Mesothelial cell of epicardium (in vitro differentiated cells): ENCODE measurements around the gene MAP4K5. TPM values are rescaled to one million over a fixed set of nuclear protein-coding genes. Genes with fewer than 3 reads are reported as not detected.

Experiments
- DNase-seq, 2 experiments: peaks; one replicate each; pipeline ENCODE4 v3.0.0; 2021; ENCODE audit warnings: low spot score in 2 of 2; ENCODE audit not compliant: unreplicated experiment in 2 of 2
- H3K27ac Mint-ChIP-seq: 2 replicates; pipeline ENCODE4 v1.8.0; 2021; ENCODE audit warnings: mixed read lengths
- H3K27me3 Mint-ChIP-seq: 2 replicates; pipeline ENCODE4 v1.8.0; 2021; ENCODE audit warnings: low read depth, mixed read lengths
- H3K36me3 Mint-ChIP-seq: 2 replicates; pipeline ENCODE4 v1.8.0; 2021; ENCODE audit warnings: mixed read lengths
- H3K4me1 Mint-ChIP-seq: 2 replicates; pipeline ENCODE4 v1.8.0; 2021; ENCODE audit warnings: mixed read lengths
- H3K4me3 Mint-ChIP-seq: 2 replicates; pipeline ENCODE4 v1.8.0; 2021; ENCODE audit warnings: mild to moderate bottlenecking, moderate library complexity, mixed read lengths
- H3K9me3 Mint-ChIP-seq: 2 replicates; pipeline ENCODE4 v1.8.0; 2021; ENCODE audit warnings: mixed read lengths
- total RNA-seq: library from RNA; stranded (reverse); gene quantifications from 3 replicates; pipeline ENCODE4 v1.2.1, GENCODE V29; 2021
- TF ChIP-seq, protein P1 (sequence below): fragments of 200-600 bp; sonication (generic); IDR thresholded peaks from one replicate; pipeline ENCODE4 v1.5.0; 2021; ENCODE audit warnings: antibody characterized with exemption; ENCODE audit not compliant: unreplicated experiment

Gene MAP4K5
- total RNA-seq, 1 donor from 2014 or later = 95.4 TPM

- H3K4me3 Mint-ChIP-seq = no peak overlapping the region
Observed at GRCh38 chr14:50488521-50488920, 43.8 kb downstream of the MAP4K5 start.

GRCh38 chr14:50479041-50479440 lies 53.3 kb downstream of the MAP4K5 start:
- peaks cover 38% of the 10 kb centered on the region for H3K36me3 Mint-ChIP-seq
- TF ChIP-seq, protein P1, sequence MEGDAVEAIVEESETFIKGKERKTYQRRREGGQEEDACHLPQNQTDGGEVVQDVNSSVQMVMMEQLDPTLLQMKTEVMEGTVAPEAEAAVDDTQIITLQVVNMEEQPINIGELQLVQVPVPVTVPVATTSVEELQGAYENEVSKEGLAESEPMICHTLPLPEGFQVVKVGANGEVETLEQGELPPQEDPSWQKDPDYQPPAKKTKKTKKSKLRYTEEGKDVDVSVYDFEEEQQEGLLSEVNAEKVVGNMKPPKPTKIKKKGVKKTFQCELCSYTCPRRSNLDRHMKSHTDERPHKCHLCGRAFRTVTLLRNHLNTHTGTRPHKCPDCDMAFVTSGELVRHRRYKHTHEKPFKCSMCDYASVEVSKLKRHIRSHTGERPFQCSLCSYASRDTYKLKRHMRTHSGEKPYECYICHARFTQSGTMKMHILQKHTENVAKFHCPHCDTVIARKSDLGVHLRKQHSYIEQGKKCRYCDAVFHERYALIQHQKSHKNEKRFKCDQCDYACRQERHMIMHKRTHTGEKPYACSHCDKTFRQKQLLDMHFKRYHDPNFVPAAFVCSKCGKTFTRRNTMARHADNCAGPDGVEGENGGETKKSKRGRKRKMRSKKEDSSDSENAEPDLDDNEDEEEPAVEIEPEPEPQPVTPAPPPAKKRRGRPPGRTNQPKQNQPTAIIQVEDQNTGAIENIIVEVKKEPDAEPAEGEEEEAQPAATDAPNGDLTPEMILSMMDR = no peak
- peaks cover 24% of the 10 kb centered on the region for H3K9me3 Mint-ChIP-seq
- DNase-seq = no peak
- no peak overlapping the region for H3K27ac Mint-ChIP-seq
- H3K27me3 Mint-ChIP-seq = no peaks in the 10 kb centered on the region
- H3K4me3 Mint-ChIP-seq = no peak overlapping the region
- H3K4me1 Mint-ChIP-seq = no peaks in the 10 kb centered on the region

More at GRCh38 chr14:50488521-50488920, 43.8 kb downstream of the MAP4K5 start:
- Mint-ChIP-seq H3K36me3 (peaks cover 10% of the 10 kb centered on the region), H3K27ac (no peak overlapping the region), H3K4me1 (no peaks in the 10 kb centered on the region), H3K27me3 (no peaks in the 10 kb centered on the region), H3K9me3 (no peaks in the 10 kb centered on the region)
- DNase-seq = no peak
- TF ChIP-seq, protein P1 = no peak

DNA sequence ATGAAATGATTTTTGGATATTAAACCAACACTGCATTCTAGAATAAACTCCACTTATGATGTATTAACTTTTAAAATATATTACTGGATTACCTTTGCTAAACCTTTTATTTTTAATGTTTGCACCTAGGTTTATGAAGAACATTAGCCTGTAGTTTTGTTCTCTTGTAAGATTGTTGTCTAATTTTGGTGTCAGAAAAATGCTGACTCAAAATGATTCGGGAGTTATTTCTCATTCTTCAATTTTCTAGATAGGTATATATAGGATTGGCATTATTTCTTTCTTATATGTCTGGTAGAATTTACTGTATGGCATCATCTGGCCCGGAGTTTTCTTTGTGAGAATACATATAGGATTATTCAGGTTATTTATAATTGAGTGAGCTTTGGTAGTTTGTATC lies 54.6 kb downstream of the MAP4K5 start:
- no peaks in the 10 kb centered on the region for H3K27me3 Mint-ChIP-seq
- no peaks in the 10 kb centered on the region for H3K4me1 Mint-ChIP-seq
- peaks cover 24% of the 10 kb centered on the region for H3K9me3 Mint-ChIP-seq
- no peak for DNase-seq
- peaks cover 47% of the 10 kb centered on the region for H3K36me3 Mint-ChIP-seq
- TF ChIP-seq, protein P1 = no peak
- H3K4me3 Mint-ChIP-seq = no peak overlapping the region
- H3K27ac Mint-ChIP-seq = no peak overlapping the region

DNA sequence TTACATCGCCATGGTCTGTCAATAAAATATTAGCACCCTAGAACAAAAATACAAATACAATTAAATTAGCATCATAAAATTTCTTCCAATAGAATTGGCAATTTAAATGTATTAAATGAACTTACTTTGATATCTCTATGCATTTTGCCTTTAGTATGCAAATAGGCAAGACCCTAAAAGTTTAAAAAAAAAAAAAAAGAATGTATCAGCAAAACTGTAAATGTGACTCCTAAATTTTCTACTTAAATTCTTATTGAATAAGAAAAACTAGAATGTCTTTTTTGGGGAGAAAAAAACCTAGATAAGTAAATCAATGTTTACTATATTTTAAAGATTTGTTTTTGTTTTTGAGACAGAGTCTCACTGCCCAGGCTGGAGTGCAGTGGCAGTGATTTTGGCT lies 56.2 kb downstream of the MAP4K5 start:
- H3K9me3 Mint-ChIP-seq = peaks cover 34% of the 10 kb centered on the region
- no peak for DNase-seq
- no peaks in the 10 kb centered on the region for H3K4me1 Mint-ChIP-seq
- H3K36me3 Mint-ChIP-seq = peaks cover 59% of the 10 kb centered on the region
- H3K27ac Mint-ChIP-seq = no peak overlapping the region
- TF ChIP-seq, protein P1 = no peak
- no peaks in the 10 kb centered on the region for H3K27me3 Mint-ChIP-seq
- no peak overlapping the region for H3K4me3 Mint-ChIP-seq

DNA sequence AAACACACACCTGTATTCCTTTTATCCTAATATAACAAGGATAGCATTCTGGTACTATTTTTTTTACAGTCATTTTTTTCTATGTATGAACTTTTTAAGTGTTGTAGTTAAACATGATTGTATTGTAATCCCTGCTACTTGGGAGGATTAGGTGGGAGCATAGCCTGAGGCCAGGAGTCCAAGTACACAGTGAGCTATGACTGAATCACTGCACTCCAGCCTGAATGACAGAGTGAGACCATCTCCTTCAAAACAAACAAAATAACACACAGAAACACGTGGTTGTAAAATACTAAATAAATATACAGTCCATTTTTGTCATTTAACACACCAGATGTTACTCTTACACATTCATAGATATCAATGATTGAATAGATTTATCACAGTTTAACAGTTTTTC lies 56.9 kb downstream of the MAP4K5 start:
- Mint-ChIP-seq H3K27me3 (no peaks in the 10 kb centered on the region), H3K27ac (no peak overlapping the region), H3K4me1 (no peaks in the 10 kb centered on the region), H3K36me3 (peaks cover 65% of the 10 kb centered on the region), H3K4me3 (no peak overlapping the region), H3K9me3 (peaks cover 33% of the 10 kb centered on the region)
- TF ChIP-seq, protein P1 = no peak
- no peak for DNase-seq

- Mint-ChIP-seq H3K9me3 (peaks cover 17% of the 10 kb centered on the region), H3K4me1 (no peaks in the 10 kb centered on the region), H3K4me3 (no peak overlapping the region), H3K27me3 (no peaks in the 10 kb centered on the region), H3K27ac (no peak overlapping the region), H3K36me3 (peaks cover 72% of the 10 kb centered on the region)
- TF ChIP-seq, protein P1 = no peak
- no peak for DNase-seq
Observed at GRCh38 chr14:50471838-50472465, 60.4 kb downstream of the MAP4K5 start.
